A673 (cell line): ENCODE results near the gene IL22RA1. TPM values are rescaled to one million over a fixed set of nuclear protein-coding genes. Genes with fewer than 3 reads are reported as not detected.

Experiments
- BruUV-seq: library from RNA; stranded (reverse); fragments of 400-500 nt; replicated peaks from 2 replicates; lab custom pipeline; 2021; lab: Mats Ljungman, UMichigan
- CTCF ChIA-PET: fragments of 300-600 bp; sonication (Branson Sonifier 250); formaldehyde crosslinking; loops from one replicate; lab custom pipeline; 2022; ENCODE audit warnings: antibody characterized with exemption; lab: Charles Lee
- POLR2A ChIA-PET: fragments of 300-600 bp; sonication (Branson Sonifier 250); formaldehyde crosslinking; loops from one replicate; lab custom pipeline; 2022; ENCODE audit warnings: antibody characterized with exemption; ENCODE audit not compliant: low non-redundant PET; lab: Charles Lee
- DNase-seq: peaks from one replicate; pipeline ENCODE4 v3.0.0-alpha.2; 2015; ENCODE audit warnings: low spot score
- H3K27ac ChIP-seq: fragments of 200-600 bp; sonication (generic); 2 replicates; pipeline ENCODE4 v1.5.1; 2016; ENCODE audit warnings: mixed run types, low read depth, mild to moderate bottlenecking, mixed read lengths, antibody characterized with exemption, low read length; ENCODE audit not compliant: poor library complexity, severe bottlenecking
- H3K27me3 ChIP-seq: fragments of 200-600 bp; sonication (generic); replicated peaks from 2 replicates; pipeline ENCODE4 v1.6.1; 2017; ENCODE audit warnings: mixed run types, low read depth, mild to moderate bottlenecking, mixed read lengths, antibody characterized with exemption, low read length; ENCODE audit not compliant: insufficient read depth, poor library complexity
- H3K36me3 ChIP-seq: fragments of 200-600 bp; sonication (generic); 2 replicates; pipeline ENCODE4 v1.6.1; 2016; ENCODE audit warnings: mixed run types, mild to moderate bottlenecking, mixed read lengths, antibody characterized with exemption, low read length; ENCODE audit not compliant: insufficient read depth, poor library complexity, severe bottlenecking
- H3K4me1 ChIP-seq: fragments of 200-600 bp; sonication (generic); 2 replicates; pipeline ENCODE4 v1.6.1; 2017; ENCODE audit warnings: mixed run types, mild to moderate bottlenecking, mixed read lengths, antibody characterized with exemption, low read length; ENCODE audit not compliant: insufficient read depth, poor library complexity, severe bottlenecking
- H3K4me3 ChIP-seq: fragments of 200-600 bp; sonication (generic); 2 replicates; pipeline ENCODE4 v1.5.1; 2016; ENCODE audit warnings: low read depth, mixed run types, mild to moderate bottlenecking, mixed read lengths, low read length; ENCODE audit not compliant: poor library complexity, severe bottlenecking
- H3K9me3 ChIP-seq: fragments of 200-600 bp; sonication (generic); 2 replicates; pipeline ENCODE4 v1.6.1; 2016; ENCODE audit warnings: mixed run types, low read depth, mild to moderate bottlenecking, mixed read lengths, antibody characterized with exemption, low read length; ENCODE audit not compliant: poor library complexity, severe bottlenecking
- CTCF ChIP-seq: fragments of 300-800, 200-600 bp; sonication (generic); conservative IDR thresholded peaks from 2 replicates; pipeline ENCODE4 v1.5.1; 2017; ENCODE audit warnings: low read depth, mild to moderate bottlenecking, antibody characterized with exemption, low read length, moderate library complexity, mixed read lengths
- EZH2 ChIP-seq: fragments of 200-600 bp; sonication (generic); IDR thresholded peaks from 2 replicates; pipeline ENCODE4 v1.6.1; 2017; ENCODE audit warnings: borderline replicate concordance, low read depth, mild to moderate bottlenecking, mixed read lengths, antibody characterized with exemption, low read length; ENCODE audit not compliant: poor library complexity, severe bottlenecking
- intact Hi-C: fragments of 100-400 bp; cut with micrococcal nuclease; formaldehyde crosslinking; loops from one replicate; pipeline ENCODE4 v1.10.0; 2022; ENCODE audit not compliant: unreplicated experiment
- total RNA-seq: library from RNA; stranded (reverse); gene quantifications from 2 replicates; pipeline ENCODE4 v1.2.3, GENCODE V29; 2021

The IL22RA1 gene
- total RNA-seq, 1 experiment from 2014 or later, result 0.24 TPM

GRCh38 chr1:24133819-24134218 lies 9.1 kb downstream of the IL22RA1 start:
- no peaks in the 10 kb centered on the region for H3K4me1 ChIP-seq
- intact Hi-C loops, result no loop called here
- no peaks in the 10 kb centered on the region for H3K9me3 ChIP-seq
- no peak overlapping the region for H3K4me3 ChIP-seq
- POLR2A ChIA-PET, result no interaction called here
- TF ChIP-seq EZH2 (no peak), CTCF (no peak)
- no peaks in the 10 kb centered on the region for H3K36me3 ChIP-seq
- no TSS peak for BruUV-seq
- CTCF ChIA-PET, result no interaction called here
- no peaks in the 10 kb centered on the region for H3K27me3 ChIP-seq
- no peak for DNase-seq
- H3K27ac ChIP-seq, result no peak overlapping the region

- H3K27ac ChIP-seq, result no peak overlapping the region
These were observed 12.6 kb downstream of the IL22RA1 start for GRCh38 chr1:24130385-24130784.

GRCh38 chr1:24127801-24128363 lies 15.1 kb downstream of the IL22RA1 start:
- BruUV-seq, result no TSS peak
- Histone ChIP-seq H3K4me3 (no peak overlapping the region), H3K27me3 (no peaks in the 10 kb centered on the region), H3K9me3 (no peaks in the 10 kb centered on the region), H3K36me3 (no peaks in the 10 kb centered on the region), H3K4me1 (no peaks in the 10 kb centered on the region), H3K27ac (no peak overlapping the region)
- POLR2A ChIA-PET, result no interaction called here
- intact Hi-C loops, result no loop called here
- CTCF ChIA-PET, result no interaction called here
- no peak for DNase-seq
- no peak for TF ChIP-seq CTCF
- TF ChIP-seq EZH2, result no peak

More at GRCh38 chr1:24130385-24130784, 12.6 kb downstream of the IL22RA1 start:
- Histone ChIP-seq H3K36me3 (no peaks in the 10 kb centered on the region), H3K4me1 (no peaks in the 10 kb centered on the region), H3K4me3 (no peak overlapping the region), H3K9me3 (no peaks in the 10 kb centered on the region), H3K27me3 (no peaks in the 10 kb centered on the region)
- no TSS peak for BruUV-seq
- ChIA-PET CTCF (no interaction called here), POLR2A (no interaction called here)
- TF ChIP-seq EZH2 (no peak), CTCF (no peak)
- DNase-seq, result no peak
- intact Hi-C loops, result no loop called here
